Keratinocyte (primary cell): ENCODE measurements around the gene DCAKD.

Experiments used
- EZH2 ChIP-seq: IDR thresholded peaks from one replicate; pipeline ENCODE4 v1.6.1; 2012; ENCODE audit warnings: inconsistent platforms, mild to moderate bottlenecking, low read length, moderate library complexity
- TF ChIP-seq, protein P1 (sequence below), 3 experiments: IDR thresholded peaks in 1 of 3; conservative IDR thresholded peaks in 1 of 3; optimal IDR thresholded peaks in 1 of 3; 2 replicates in 2 of 3; 3 replicates in 1 of 3; pipeline versions ENCODE3 to v1.5.1; 2011; ENCODE audit warnings: low read length in 3 of 3, mild to moderate bottlenecking in 3 of 3, moderate library complexity in 2 of 3, control low read depth in 1 of 3, inconsistent platforms in 1 of 3; ENCODE audit not compliant: insufficient read depth in 2 of 3; ENCODE audit errors: extremely low read depth in 1 of 3

- TF ChIP-seq, protein P1, sequence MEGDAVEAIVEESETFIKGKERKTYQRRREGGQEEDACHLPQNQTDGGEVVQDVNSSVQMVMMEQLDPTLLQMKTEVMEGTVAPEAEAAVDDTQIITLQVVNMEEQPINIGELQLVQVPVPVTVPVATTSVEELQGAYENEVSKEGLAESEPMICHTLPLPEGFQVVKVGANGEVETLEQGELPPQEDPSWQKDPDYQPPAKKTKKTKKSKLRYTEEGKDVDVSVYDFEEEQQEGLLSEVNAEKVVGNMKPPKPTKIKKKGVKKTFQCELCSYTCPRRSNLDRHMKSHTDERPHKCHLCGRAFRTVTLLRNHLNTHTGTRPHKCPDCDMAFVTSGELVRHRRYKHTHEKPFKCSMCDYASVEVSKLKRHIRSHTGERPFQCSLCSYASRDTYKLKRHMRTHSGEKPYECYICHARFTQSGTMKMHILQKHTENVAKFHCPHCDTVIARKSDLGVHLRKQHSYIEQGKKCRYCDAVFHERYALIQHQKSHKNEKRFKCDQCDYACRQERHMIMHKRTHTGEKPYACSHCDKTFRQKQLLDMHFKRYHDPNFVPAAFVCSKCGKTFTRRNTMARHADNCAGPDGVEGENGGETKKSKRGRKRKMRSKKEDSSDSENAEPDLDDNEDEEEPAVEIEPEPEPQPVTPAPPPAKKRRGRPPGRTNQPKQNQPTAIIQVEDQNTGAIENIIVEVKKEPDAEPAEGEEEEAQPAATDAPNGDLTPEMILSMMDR (optimal IDR thresholded peaks at IDR 0.05 in 1 of 3, IDR thresholded peaks at IDR 0.05 in 1 of 3, conservative IDR thresholded peaks at IDR 0.05 in 1 of 3; ENCODE audit: extremely low read depth in 1 of 3, insufficient read depth in 2 of 3, low read length in 3 of 3), result no peak
- TF ChIP-seq EZH2, result no peak
Measured at GRCh38 chr17:45070809-45071208, 19.4 kb upstream of the DCAKD start.
